ENCODE measurements around the gene CCDC92. TPM values are rescaled to one million over a fixed set of nuclear protein-coding genes. Genes with fewer than 3 reads are reported as not detected.

The CCDC92 gene
- polyA plus RNA-seq, 3 donors = 44.6 to 51.9 (median 48.4) TPM

DNA sequence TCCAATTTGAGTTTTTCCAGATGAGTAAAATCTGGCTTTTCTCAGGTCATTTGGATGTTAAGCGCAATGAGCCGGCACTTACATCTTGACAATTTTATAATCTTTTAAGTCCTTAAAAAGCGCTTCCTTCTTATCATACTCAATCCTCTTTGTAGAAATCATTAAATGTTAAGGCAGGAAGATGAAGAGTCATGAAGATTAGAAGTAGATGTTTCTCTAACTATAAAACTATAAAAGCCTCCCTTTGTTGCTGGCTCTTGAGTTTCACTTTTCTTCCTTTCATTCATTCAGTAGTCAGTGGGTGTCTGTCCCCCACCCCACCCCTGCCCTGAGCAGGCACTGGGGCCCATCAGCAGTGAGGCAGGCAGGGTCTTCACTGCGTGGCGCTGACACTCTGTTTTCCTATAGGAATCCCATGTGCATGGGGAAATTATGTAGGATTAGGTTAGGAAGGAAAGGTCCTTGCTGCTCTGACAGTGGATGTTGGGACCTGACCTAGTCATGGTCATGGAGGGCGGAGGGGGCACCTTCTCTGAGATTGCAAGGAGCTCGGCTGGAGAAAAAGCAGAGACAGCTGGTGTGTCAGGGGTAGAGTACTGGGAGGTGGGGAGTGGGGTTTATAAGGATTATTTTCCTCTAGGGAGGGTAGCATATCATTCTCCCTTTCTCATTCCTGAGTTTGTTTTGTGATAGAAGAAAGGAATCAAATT lies 65.8 kb downstream of the CCDC92 start:
- DNase-seq (ENCODE audit: extremely low read depth in 1 of 11, low read depth in 9 of 11, low spot score in 4 of 11) = no peak

DNA sequence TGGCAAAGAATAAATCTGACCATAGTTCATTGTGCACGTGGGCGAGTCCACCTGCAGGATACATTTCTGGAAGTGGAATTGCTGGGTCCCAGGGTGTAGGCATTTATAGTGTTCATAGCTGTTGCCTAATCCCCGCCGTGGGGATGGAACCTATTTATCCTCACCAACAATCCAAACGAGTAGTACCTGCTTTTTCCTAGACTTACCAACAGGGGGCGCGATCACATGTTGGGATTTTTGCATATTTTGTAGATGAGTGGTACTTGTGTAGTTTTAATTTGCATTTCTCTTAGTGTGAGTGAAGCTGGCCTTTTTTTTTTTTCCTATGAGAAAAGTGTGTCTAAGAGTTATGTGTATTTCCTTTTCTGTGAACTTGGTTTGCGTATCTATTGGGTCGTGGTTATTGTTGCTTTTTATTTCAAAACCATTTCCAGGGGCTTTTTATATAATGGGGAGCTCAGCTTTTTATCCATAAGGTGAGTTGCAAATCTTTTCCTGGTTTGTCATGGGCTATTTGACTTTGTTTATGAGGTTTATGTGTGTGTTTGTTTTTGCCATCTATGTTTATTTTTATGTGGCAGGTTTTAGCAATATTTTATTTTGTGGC lies 67.2 kb downstream of the CCDC92 start:
- DNase-seq (ENCODE audit: extremely low read depth in 1 of 11, low read depth in 9 of 11, low spot score in 4 of 11) = no peak

DNA sequence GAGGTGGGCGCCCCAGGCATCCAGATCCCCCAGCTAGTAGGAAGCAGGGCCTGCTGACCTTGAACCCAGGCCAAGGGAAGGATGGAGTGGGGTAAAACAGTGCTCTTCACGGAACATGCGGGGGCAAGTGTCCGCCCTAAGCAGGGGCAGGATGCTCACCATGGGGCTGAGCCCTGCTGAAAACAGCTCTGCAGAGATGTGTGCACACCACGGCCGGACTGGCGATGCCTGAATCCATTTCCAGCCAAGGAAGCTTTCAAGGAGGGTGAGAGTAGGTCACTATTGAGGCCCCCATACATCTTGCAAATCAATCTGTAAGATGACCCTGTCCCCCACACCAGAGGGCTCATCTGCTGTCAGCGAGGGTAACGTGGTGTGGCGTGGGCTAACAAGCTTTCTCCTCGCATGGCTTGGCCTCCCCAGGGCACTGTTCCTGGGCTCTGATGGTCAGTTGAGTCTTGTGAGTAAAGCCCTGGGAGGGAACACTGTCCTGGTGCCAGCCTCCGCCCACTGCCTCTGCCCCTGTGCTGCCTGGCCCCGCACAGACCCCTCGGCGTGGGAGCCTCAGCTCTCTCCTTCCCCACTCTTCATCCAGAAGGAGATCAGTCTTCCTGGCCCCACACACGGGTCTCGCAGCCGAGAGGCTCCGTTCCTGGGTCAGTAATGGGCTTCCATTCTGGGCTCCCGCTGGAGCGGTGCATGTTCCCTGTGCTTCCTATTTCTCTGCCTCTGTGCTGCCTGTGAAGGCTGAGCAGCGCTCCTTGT lies 69.1 kb downstream of the CCDC92 start:
- no peak for DNase-seq (ENCODE audit: extremely low read depth in 1 of 11, low read depth in 9 of 11, low spot score in 4 of 11)

DNA sequence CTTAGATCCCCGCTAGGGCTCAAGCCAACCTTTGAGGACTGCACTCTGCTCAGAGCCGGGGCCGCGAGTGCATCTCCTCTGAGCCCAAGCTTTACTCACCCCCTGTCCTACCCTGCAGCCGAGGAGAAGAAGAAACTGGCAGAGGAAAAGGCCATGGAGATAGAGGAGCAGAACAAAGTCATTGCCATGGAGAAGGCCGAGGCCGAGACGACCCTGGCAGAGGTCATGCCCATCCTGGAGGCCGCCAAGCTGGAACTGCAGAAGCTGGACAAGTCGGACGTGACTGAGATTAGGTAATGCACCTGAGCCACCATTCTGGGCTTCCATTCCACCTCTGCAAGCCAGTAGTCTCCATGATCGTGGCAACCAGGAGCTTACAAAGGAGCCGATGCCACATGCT lies 69.8 kb downstream of the CCDC92 start:
- DNase-seq (ENCODE audit: extremely low read depth in 1 of 11, low read depth in 9 of 11, low spot score in 4 of 11) = no peak

DNA sequence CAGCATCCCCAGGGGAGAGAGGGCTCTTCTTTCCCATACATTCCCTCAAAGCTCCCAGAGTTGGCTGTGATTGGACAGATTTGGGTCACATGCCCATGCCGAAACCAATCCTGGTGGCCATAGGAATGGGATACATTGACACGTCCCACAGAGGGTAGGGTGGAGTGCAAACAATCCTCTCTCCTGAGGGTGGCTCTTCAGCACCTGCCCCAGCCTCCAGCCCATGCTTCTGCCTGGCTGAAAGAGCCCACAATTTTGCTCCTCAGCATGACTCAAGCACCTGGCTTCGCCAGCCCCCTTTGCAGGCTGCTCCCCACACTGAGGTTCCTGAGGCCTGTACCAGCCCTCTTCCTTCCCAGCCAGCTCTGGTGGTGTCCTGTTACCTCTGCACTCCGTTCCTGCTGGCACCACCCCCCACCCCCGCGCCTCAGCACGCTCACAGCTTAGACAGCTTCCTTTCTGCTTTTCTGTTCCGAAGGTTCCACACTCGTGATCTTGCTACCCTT lies 71.7 kb downstream of the CCDC92 start:
- no peak for DNase-seq (ENCODE audit: extremely low read depth in 1 of 11, low read depth in 9 of 11, low spot score in 4 of 11)

DNA sequence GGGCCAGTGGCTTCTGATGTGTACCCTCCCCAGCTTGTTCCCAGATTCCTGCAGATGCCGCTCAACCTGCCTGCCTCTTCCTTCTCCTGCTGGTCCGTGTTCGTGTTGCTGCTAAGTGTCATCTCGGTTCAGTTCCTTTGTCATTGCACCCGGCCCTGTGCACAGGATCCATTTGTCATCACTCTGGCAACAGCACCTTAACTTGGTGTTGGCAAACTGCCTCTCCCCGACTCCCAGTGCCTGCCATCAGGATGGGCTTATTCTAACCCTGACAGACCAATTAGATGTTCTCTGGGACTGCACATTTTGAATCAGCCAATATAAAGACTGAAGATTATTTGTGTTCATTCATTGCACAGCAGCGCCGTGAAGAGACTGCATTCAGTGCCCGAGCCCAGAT lies 73.3 kb downstream of the CCDC92 start:
- no peak for DNase-seq (ENCODE audit: extremely low read depth in 1 of 11, low read depth in 9 of 11, low spot score in 4 of 11)

DNA sequence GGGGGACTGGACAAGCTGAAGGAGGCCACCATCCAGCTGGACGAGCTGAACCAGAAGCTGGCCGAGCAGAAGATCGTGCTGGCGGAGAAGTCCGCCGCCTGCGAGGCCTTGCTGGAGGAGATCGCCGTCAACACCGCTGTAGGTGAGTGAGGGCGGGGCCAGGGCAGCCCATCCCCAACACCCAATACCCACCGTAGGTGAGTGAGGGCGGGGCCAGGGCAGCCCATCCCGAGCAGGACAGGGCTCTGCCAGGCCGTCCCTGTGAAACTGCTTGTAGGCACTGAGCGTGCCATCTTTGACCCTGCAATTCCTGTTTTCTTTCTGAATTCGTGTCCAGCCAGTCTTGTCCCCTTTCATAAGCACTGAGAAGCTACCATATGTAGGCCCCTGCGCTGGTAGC lies 74.0 kb downstream of the CCDC92 start:
- DNase-seq (ENCODE audit: extremely low read depth in 1 of 11, low read depth in 9 of 11, low spot score in 4 of 11) = no peak

DNA sequence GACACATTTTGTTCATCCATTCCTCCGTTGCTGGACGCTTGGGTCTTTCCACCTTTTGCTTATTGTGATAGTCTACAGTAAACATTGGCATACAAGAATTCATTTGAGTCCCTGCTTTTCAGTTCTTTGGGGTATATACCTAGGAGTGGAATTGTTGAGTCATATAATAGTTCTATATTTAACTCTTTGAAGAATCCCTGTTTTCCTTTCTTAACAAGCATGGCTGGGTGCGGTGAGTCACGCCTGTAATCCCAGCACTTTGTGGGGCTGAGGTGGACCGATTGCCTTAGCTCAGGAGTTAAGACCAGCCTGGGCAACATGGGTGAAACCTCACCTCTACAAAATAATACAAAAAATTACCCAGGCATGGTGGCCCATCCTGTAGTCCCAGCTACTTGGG lies 75.4 kb downstream of the CCDC92 start:
- DNase-seq (ENCODE audit: extremely low read depth in 1 of 11, low read depth in 9 of 11, low spot score in 4 of 11) = no peak

DNA sequence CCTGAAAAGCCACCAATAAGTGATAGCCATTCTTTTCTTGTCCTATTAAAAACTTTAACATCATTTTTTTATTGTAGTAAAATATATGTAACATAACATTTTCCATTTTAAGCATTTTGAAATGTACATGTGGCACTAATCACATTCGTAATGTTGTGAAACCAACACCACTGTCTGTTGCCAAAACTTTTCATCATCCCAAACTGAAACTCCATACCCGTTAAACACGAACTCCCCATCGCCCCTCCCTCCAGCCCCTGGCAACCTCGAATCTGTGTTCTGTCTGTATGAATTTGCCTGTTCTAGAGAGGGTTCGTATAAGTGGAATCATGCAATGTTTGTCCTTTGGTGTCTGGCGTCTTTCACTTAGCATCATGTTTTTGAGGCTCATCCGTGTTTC lies 75.9 kb downstream of the CCDC92 start:
- DNase-seq (ENCODE audit: extremely low read depth in 1 of 11, low read depth in 9 of 11, low spot score in 4 of 11) = no peak

DNA sequence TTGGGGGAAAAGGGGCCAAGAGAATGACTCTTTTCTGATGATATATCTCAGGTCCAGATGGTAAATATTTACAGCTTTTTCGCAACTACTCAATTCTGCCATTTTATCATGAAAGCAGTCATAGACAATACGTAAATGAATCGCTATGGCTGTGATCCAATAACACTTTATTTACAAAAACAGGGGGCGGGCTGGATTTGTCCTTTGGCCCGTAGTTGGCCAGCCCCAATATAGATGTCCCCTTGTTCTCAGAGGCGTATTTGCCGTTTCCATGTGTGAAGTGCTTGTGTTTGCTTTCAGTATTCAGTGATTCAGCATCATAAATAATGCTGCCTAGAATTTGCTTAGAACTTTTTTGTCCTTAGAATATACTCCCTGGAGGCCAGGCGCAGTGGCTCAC lies 77.2 kb downstream of the CCDC92 start:
- DNase-seq (ENCODE audit: extremely low read depth in 1 of 11, low read depth in 9 of 11, low spot score in 4 of 11) = no peak

DNA sequence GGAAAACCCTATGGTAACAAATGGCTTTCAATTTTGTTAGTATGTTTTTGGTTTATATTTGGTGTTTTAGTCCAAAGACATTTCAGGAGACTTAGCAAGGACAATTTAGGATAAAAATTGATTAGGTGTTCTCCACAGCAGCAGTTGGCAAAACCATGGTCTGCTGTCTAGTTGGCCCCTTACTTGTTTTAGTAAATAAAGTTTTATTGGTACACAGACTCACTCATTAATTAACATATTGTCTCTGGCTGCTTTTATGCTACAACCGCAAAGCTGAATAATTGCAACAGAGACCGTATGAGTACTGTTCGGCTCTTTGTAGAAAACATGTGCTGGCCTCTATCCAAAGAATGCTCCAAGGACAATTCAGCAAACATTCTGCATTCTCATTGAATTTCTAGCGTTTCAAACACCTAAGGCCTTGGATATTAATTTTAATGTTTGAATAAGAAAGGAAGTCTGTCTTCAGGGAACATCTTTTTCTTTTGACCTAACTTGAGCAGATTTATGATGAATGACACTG lies 77.7 kb downstream of the CCDC92 start:
- DNase-seq (ENCODE audit: extremely low read depth in 1 of 11, low read depth in 9 of 11, low spot score in 4 of 11) = no peak

DNA sequence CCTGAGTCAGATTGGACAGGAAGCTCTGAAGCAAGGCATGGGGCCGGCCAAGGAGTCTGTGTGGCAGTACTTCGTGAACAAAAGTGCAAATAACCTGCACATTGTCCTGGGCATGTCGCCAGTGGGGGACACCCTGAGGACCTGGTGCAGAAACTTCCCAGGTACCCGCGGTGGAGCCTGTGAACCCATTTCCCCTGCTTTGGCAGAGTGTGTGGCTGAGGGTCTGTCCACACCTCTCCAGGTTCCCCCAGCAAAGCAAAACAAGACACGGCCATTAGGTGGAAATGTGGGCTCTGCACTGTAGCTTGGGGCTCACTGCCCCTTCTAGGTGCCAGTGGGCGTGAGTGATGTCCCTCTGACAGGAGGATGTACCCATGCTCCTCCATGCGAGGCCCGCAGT lies 79.4 kb downstream of the CCDC92 start:
- DNase-seq (ENCODE audit: extremely low read depth in 1 of 11, low read depth in 9 of 11, low spot score in 4 of 11) = no peak

DNA sequence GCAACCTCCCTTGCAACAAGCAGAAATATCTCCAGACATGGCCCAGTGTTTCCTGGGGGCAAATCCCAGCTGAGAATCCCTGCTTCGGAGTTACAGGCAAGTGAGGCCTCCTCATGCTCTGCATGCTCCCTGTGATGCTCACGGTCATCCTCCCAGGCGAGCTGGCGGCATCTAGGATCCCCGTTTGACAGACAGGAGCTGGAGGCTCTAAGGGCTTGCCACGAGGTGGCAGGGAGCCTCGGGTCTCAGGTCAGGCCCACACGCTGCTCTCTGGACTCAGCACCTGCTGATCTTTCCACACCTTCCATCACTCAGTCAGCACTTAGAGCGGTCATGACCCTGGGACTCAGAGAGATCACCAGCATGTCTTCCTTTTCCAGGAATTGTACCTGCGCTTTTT lies 79.8 kb downstream of the CCDC92 start:
- no peak for DNase-seq (ENCODE audit: extremely low read depth in 1 of 11, low read depth in 9 of 11, low spot score in 4 of 11)

DNA sequence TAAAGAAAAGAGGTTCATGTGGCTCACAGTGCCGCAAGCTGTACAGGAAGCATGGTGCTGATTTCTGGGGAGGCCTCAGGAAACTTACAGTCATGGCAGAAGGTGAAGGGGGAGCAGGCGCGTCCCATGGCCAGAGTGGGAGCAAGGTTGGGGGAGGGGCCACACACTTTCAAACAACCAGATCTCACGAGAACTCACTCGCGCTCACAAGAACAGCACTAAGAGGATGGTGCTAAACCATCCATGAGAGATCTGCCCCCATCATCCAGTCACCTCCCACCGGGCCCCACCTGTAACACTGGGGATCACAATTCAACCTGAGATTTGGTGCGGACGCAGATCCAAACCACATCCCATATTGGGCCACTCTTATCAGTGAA lies 80.5 kb downstream of the CCDC92 start:
- no peak for DNase-seq (ENCODE audit: extremely low read depth in 1 of 11, low read depth in 9 of 11, low spot score in 4 of 11)

DNA sequence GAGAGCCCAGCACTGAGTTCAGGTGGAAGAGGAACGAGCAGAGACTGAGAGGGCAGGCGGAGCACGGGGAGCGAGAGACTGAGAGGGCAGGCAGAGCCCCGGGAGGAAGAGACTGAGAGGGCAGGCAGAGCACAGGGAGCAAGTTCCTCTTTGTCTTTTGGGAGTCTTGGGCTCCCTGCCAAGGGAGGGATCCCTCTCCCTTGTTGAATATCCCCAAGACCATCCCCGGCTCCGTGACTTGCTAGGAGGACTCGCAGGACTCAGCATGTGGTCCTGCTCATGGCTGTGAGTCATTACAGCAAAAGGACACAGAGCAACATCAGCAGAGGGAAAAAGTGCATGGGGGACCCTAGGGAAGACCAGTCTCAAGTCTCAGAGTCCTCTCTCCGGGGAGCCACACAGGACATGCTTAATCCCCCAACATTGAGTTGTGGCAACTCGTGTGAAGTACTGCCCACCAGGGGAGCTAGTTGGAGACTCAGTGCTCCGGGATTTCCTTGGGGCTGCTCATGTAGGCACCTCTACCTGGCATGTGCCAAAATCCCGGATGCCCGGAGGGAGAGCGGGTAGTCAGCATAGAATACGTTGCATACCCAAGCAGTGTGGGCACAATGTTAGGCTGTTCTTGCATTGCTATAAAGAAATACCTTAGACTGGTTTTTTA lies 81.0 kb downstream of the CCDC92 start:
- no peak for DNase-seq (ENCODE audit: extremely low read depth in 1 of 11, low read depth in 9 of 11, low spot score in 4 of 11)

DNA sequence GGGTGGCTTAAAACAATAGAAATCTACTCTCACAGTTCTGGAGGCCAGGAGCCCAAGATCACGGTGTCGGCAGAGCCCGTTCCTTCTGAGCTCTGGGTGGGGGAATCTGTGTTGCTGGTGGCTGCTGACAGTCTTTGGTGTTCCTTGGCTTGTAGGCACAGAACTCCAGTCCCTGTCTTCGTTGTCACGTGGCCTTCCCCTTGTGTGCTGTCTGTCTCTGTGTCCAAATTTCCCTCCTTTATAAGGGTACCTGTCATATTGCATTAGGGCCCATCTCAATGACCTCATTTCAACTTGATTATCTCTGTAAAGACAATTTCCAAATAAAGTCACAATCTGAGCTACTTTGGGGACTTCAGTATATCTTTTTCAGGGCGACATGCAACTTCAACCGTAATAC lies 81.6 kb downstream of the CCDC92 start:
- no peak for DNase-seq (ENCODE audit: extremely low read depth in 1 of 11, low read depth in 9 of 11, low spot score in 4 of 11)

DNA sequence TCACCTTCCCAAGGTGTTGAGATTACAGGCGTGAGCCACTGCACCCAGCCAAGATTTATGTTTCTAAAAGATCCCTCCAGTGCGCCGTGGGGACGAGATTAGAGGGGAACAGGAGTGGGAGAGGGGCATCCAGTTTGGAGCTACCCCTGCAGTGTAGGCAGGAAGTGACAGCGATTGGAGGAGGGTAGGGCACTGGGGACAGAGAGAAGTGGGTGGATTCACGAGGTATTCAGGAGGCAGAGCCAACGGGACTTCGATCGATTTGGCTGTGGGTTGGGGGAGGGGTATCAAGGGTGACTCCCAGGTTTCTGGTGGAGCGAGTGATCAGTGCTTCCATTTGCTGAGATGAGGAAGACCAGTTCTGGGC lies 82.1 kb downstream of the CCDC92 start:
- no peak for DNase-seq (ENCODE audit: extremely low read depth in 1 of 11, low read depth in 9 of 11, low spot score in 4 of 11)

DNA sequence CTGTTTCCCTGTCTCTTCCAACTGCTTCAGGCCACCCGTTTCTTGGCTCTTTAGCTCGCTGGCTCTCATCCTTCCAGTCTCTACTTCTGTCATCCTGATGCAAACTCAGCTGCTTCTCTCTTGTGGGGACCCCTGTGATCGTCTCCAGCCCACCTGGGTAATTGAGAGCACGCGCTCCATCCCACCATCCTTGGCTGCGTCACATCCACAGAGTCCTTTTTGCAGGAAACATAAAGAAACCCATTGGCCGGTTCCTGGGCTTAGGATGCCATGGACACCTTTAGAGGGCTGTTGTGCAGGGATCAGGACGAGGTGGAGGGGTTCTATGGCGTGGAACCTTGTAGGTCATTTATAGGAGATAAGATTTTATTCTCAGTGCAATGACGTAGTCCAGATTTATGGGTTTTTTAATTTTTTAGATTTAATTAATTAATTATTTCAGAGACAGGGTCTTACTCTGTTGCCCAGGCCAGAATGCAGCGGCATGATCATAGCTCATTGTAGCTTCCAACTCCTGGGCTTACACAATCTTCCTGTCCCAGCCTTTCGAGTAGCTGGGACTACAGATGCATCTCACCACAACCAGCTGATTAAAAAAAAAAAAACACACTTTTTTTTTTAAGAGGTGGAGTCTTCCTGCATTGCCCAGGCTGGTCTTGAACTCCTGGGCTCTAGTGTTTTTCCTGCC lies 82.6 kb downstream of the CCDC92 start:
- DNase-seq (ENCODE audit: extremely low read depth in 1 of 11, low read depth in 9 of 11, low spot score in 4 of 11) = no peak

DNA sequence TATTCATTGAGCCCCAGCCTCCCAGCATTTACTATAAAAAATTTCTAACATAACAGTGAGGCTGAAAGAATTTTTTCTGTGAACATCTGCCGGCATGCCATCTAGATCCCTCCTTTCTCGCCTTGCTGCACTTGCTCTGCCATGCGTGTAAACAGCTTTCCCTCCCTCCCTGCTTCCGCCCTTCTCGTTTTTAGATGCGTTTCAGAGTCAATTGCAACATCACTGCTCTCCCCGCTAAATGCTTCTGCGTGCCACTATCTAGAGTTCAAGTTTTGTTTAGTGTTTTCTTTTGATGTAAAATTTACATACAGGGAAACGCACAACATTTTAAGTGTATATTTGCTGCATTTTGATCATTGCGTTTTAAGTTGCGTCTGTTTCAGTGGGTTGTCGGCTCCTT lies 83.6 kb downstream of the CCDC92 start:
- no peak for DNase-seq (ENCODE audit: extremely low read depth in 1 of 11, low read depth in 9 of 11, low spot score in 4 of 11)

All from renal cortex interstitium (tissue), 11 donors.